Sciatic nerve (tissue), 2 donors: ENCODE results near the gene IL17F. TPM values are rescaled to one million over a fixed set of nuclear protein-coding genes. Genes with fewer than 3 reads are reported as not detected.
"Not testable (repeated sequence)": the region's sequence is repeated elsewhere in the genome, so short reads cannot be mapped to it uniquely, and the experiment has no call there.

Source experiments
- ATAC-seq: fragments of 200-7000 bp; cut with Tn5 transposase; one replicate; pipeline ENCODE4 v1.9.1; 2020; ENCODE audit warnings: mild to moderate bottlenecking, moderate library complexity
- DNase-seq: peaks from one replicate; pipeline ENCODE4 v3.0.0-alpha.2; 2020; ENCODE audit warnings: low spot score
- intact Hi-C: fragments of 100-400 bp; cut with DNase I; formaldehyde crosslinking; loops from one replicate; pipeline ENCODE4 v1.14.2; 2022
- total RNA-seq: library from RNA; stranded (reverse); fragmentation: NEBNext Ultra II Directional; extraction: Animal tissue kit (Norgen Biotek cat#: 25700); gene quantifications from one replicate; pipeline ENCODE4 v1.2.1, GENCODE V29; 2021
- donor health status: DM: no; HTN: no; CAD: no.
- donor health status: DM: no; HTN: no; CAD: no.

IL17F gene
- total RNA-seq, 1 donor from 2014 or later: not detected

GRCh38 chr6:52201493-52201892 is 42.8 kb downstream of the IL17F start:
- ATAC-seq (no peak), DNase-seq (no peak)
- intact Hi-C loops: no loop called here

- DNase-seq: no peak
- intact Hi-C loops: no loop called here
- no peak for ATAC-seq
Observed at GRCh38 chr6:52201046-52201445, 43.3 kb downstream of the IL17F start.

- intact Hi-C loops, ATAC-seq, DNase-seq: not testable (repeated sequence)
Observed at GRCh38 chr6:52200088-52200487, 44.2 kb downstream of the IL17F start.

- intact Hi-C loops: no loop called here
- no peak for DNase-seq
- ATAC-seq: no peak
Observed at GRCh38 chr6:52195886-52196285, 48.4 kb downstream of the IL17F start.

GRCh38 chr6:52191824-52192223 is 52.5 kb downstream of the IL17F start:
- intact Hi-C loops: no loop called here
- DNase-seq (no peak), ATAC-seq (no peak)

GRCh38 chr6:52190409-52190808 is 53.9 kb downstream of the IL17F start:
- intact Hi-C loops: no loop called here
- no peak for ATAC-seq
- DNase-seq: no peak

GRCh38 chr6:52189974-52190373 is 54.3 kb downstream of the IL17F start:
- ATAC-seq: no peak
- no peak for DNase-seq
- intact Hi-C loops: no loop called here

- ATAC-seq (no peak), DNase-seq (no peak)
- intact Hi-C loops: no loop called here
Observed at GRCh38 chr6:52187098-52187497, 57.2 kb downstream of the IL17F start.

Other genes with a start within 250 kb of the IL17F start
- gene PKHD1, start 156.9 kb downstream of the IL17F start, total RNA-seq: 0.04 TPM
- gene IL17A, start 58.1 kb downstream of the IL17F start, total RNA-seq: not detected
- gene MCM3, start 40.2 kb upstream of the IL17F start, total RNA-seq: 27.4 TPM
- gene PAQR8, start 117.7 kb upstream of the IL17F start, total RNA-seq: 24.3 TPM
- 38.7 TPM for gene EFHC1, start 175.8 kb upstream of the IL17F start, total RNA-seq